Activated CD4-positive, alpha-beta T cell treated with anti-CD3 and anti-CD28 coated beads for 48 hours (primary cell): Measurements from ENCODE around the gene TJP3.

Experiments used
- DNase-seq: peaks from one replicate; pipeline ENCODE4 v3.0.0-alpha.2; 2020

Gene TJP3

GRCh38 chr19:3785938-3786824, 78.0 kb downstream of the TJP3 start, which contains the start of gene MATK:
TSS of gene MATK (minus strand) at chr19:3786381. CDS start at chr19:3785135, 1,246 bp downstream.
- peak; percentile 49 for DNase-seq

DNA sequence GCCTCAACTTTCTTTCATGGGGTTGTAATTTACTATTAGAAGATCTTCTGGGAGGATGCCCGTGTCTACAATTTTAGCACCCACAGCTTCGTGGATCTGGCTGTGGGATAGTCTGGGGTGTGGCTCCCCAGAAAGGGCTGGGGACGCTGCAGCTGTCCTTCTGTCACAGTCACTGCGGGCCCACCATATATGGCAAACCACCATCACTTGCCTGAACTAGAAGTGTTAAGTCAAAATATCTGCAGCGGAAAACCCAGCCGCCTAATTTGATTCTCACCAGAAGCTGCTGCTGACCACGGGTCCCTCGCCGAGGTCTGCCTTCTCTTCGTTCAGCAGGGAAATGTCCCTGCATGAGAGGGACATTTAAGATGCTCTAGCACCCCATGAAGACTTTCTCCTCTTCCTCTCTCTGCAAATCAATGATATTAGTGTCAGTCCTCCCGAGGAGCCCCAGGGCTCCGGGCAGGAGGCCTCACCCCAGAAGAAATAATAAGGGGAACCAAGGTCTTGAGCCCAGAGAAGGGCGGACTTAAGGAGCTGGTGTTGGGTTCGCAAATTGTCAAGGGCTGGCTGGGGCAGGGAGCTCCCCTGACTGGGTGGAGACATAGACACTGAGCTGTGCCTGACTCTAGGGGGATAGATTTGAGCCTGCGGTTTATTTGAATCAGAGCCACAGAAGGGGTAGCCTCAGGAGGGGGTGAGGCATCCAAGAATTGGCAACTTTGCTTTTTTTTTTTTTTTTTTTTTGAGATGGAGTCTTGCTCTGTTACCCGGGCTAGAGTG, 81.0 kb downstream of the TJP3 start:
- no peak for DNase-seq

GRCh38 chr19:3790209-3790734, 82.1 kb downstream of the TJP3 start:
- DNase-seq, result no peak

- no peak for DNase-seq
These were observed 82.8 kb downstream of the TJP3 start for GRCh38 chr19:3790941-3791340.

GRCh38 chr19:3792114-3792513, 83.9 kb downstream of the TJP3 start:
- DNase-seq, result no peak

DNA sequence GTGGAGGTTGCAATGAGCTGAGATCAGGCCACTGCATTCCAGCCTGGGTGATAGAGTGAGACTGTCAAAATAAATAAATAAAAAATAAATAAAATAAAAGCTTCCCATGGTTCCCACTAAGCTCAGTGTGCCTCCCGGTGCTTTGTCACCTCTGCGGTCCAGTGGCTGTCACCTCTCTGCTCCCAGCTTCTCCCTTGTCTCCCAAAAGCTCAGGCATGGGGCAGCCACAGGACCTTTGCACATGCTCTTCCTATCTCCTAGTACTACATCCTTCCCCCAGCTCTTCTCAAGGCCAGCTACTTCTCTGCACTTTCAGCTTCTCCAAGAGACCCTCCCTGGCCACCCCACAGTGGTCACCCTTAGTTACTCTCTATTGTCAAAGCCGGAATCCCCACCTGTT, 85.6 kb downstream of the TJP3 start:
- DNase-seq, result no peak

- no peak for DNase-seq
These were observed 88.2 kb downstream of the TJP3 start for GRCh38 chr19:3796358-3796757.

GRCh38 chr19:3798137-3798536, 90.0 kb downstream of the TJP3 start:
- DNase-seq, result no peak
